Activated CD4-positive, alpha-beta memory T cell treated with anti-CD3 and anti-CD28 coated beads for 36 hours (primary cell): Measurements from ENCODE around the gene ATP6V1B1. TPM values are rescaled to one million over a fixed set of nuclear protein-coding genes. Genes with fewer than 3 reads are reported as not detected.

Source experiments
- CTCF ChIA-PET: fragments of 350-600 bp; sonication (Branson Sonifier 250); formaldehyde crosslinking; loops from one replicate; lab custom pipeline; 2021; ENCODE audit warnings: antibody characterized with exemption, inconsistent platforms; lab: Charles Lee
- POLR2A ChIA-PET: fragments of 350-600 bp; sonication (Branson Sonifier 250); formaldehyde crosslinking; loops from one replicate; lab custom pipeline; 2021; ENCODE audit warnings: antibody characterized with exemption; lab: Charles Lee
- DNase-seq: peaks from one replicate; pipeline ENCODE4 v3.0.0-alpha.2; 2020
- H3K27ac Mint-ChIP-seq: one replicate; pipeline ENCODE4 v1.8.0; 2021; ENCODE audit warnings: mixed read lengths
- H3K27me3 Mint-ChIP-seq: one replicate; pipeline ENCODE4 v1.8.0; 2021; ENCODE audit warnings: mixed read lengths
- H3K36me3 Mint-ChIP-seq: one replicate; pipeline ENCODE4 v1.8.0; 2021; ENCODE audit warnings: mixed read lengths
- H3K4me1 Mint-ChIP-seq: one replicate; pipeline ENCODE4 v1.8.0; 2021; ENCODE audit warnings: low read depth, mixed read lengths
- H3K4me3 Mint-ChIP-seq: one replicate; pipeline ENCODE4 v1.8.0; 2021; ENCODE audit warnings: mild to moderate bottlenecking, mixed read lengths
- H3K9me3 Mint-ChIP-seq: one replicate; pipeline ENCODE4 v1.8.0; 2021; ENCODE audit warnings: mixed read lengths
- intact Hi-C: fragments of 100-400 bp; cut with micrococcal nuclease; formaldehyde crosslinking; loops from one replicate; pipeline ENCODE4 v1.15.1; 2023
- total RNA-seq, 2 experiments: library from RNA; stranded (reverse); gene quantifications; one replicate each; pipeline ENCODE4 v1.2.3, GENCODE V29; 2021

Gene ATP6V1B1
- not detected for total RNA-seq

GRCh38 chr2:70935468-70936164, at the start of gene ATP6V1B1:
Gene ATP6V1B1, plus strand, starts transcription at chr2:70935900. Its CDS starts 55 bp downstream, at chr2:70935955.
- Mint-ChIP-seq H3K4me3 (no peak within 1 kb of the TSS), H3K36me3 (no peaks in the 10 kb centered on the region), H3K9me3 (no peaks in the 10 kb centered on the region), H3K27ac (no peak within 1 kb of the TSS), H3K4me1 (no peaks in the 10 kb centered on the region), H3K27me3 (peaks cover 8% of the 10 kb centered on the region)
- intact Hi-C loops, result no loop called here
- DNase-seq, result no peak
- POLR2A ChIA-PET, result no interaction called here
- CTCF ChIA-PET, result interaction anchor here (1.0 to 2.7 kb wide), 3 partner anchors 11 to 16 kb away, joined by 5 to 10 read pairs (median 7); no protein-coding TSS in a partner anchor

GRCh38 chr2:70886541-70886987, 49.1 kb upstream of the ATP6V1B1 start:
- Mint-ChIP-seq H3K4me3 (no peak overlapping the region), H3K4me1 (peaks cover 26% of the 10 kb centered on the region), H3K36me3 (peaks cover 3% of the 10 kb centered on the region), H3K27ac (no peak overlapping the region), H3K9me3 (no peaks in the 10 kb centered on the region), H3K27me3 (peaks cover 81% of the 10 kb centered on the region)
- ChIA-PET POLR2A (no interaction called here), CTCF (no interaction called here)
- intact Hi-C loops, result no loop called here
- DNase-seq, result no peak

GRCh38 chr2:70887208-70887549, 48.5 kb upstream of the ATP6V1B1 start:
- ChIA-PET CTCF (interaction anchor here (1.2 kb wide), 1 partner anchor 33 kb away, joined by 3 read pairs; no protein-coding TSS in a partner anchor), POLR2A (no interaction called here)
- Mint-ChIP-seq H3K27ac (no peak overlapping the region), H3K4me1 (peaks cover 26% of the 10 kb centered on the region), H3K4me3 (peak overlapping the region; percentile 57), H3K9me3 (no peaks in the 10 kb centered on the region), H3K27me3 (peaks cover 80% of the 10 kb centered on the region), H3K36me3 (peaks cover 3% of the 10 kb centered on the region)
- intact Hi-C loops, result no loop called here
- DNase-seq, result no peak

DNA sequence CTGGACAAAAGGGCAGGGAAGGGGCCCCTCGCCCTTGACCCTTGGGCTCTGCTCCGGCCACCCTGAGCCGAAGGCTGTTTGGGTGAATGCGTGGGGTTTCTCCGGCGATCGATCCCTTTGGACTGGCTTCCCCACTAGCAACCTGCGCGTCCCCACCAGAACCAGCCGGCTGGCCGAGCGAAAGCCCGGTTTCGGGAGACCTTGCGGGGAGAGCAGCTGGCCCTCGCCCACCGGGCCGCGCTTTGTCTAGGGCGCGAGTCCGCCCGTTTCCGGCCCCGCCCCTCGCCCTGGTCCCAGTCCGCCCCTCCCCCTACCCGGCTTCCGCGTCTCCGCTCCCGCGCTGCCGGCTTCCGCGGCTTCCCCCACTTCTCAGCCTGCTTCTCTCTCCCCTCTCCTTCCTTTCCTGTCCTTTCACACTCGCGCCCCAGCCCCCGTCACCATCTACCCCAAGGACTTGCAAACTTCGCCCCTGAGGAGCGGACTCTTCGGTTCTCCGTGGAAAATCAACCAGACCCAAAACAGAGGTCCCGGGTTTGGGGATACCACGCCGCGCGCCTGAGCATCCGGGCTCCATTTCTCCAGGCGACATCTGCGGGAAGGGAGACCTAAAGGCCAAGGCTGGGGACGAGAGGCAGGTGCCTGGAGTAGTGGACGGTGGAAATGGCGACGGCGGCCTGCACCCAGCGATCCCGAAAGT, 48.0 kb upstream of the ATP6V1B1 start:
- DNase-seq, result peak; percentile 62
- Mint-ChIP-seq H3K9me3 (no peaks in the 10 kb centered on the region), H3K27me3 (peaks cover 80% of the 10 kb centered on the region), H3K4me3 (peak overlapping the region; percentile 57), H3K36me3 (peaks cover 3% of the 10 kb centered on the region), H3K27ac (no peak overlapping the region), H3K4me1 (peaks cover 26% of the 10 kb centered on the region)
- ChIA-PET CTCF (interaction anchor here (1.2 kb wide), 1 partner anchor 32 kb away, joined by 3 read pairs; no protein-coding TSS in a partner anchor), POLR2A (interaction anchor here (0.7 kb wide), 1 partner anchor 60 kb away, joined by 3 read pairs; no protein-coding TSS in a partner anchor)
- intact Hi-C loops, result loop anchor here (2.0 kb wide), 1 partner anchor 19 kb away; no protein-coding TSS in a partner anchor

- H3K4me1 Mint-ChIP-seq, result peaks cover 26% of the 10 kb centered on the region
- peaks cover 3% of the 10 kb centered on the region for H3K36me3 Mint-ChIP-seq
- POLR2A ChIA-PET, result interaction anchor here (0.7 kb wide), 1 partner anchor 61 kb away, joined by 3 read pairs; no protein-coding TSS in a partner anchor
- intact Hi-C loops, result loop anchor here (2.0 kb wide), 1 partner anchor 18 kb away; no protein-coding TSS in a partner anchor
- no peak overlapping the region for H3K27ac Mint-ChIP-seq
- H3K9me3 Mint-ChIP-seq, result no peaks in the 10 kb centered on the region
- CTCF ChIA-PET, result interaction anchor here (0.6 to 5.5 kb wide), 3 partner anchors 17 to 382 kb away, joined by 3 to 24 read pairs (median 3); no protein-coding TSS in a partner anchor
- peaks cover 79% of the 10 kb centered on the region for H3K27me3 Mint-ChIP-seq
- no peak for DNase-seq
- H3K4me3 Mint-ChIP-seq, result peak overlapping the region; percentile 57
Measured at GRCh38 chr2:70888366-70888922, 47.3 kb upstream of the ATP6V1B1 start.

GRCh38 chr2:70888923-70889715, 46.6 kb upstream of the ATP6V1B1 start:
- ChIA-PET CTCF (interaction anchor here (5.5 kb wide), 1 partner anchor 18 kb away, joined by 24 read pairs; no protein-coding TSS in a partner anchor), POLR2A (no interaction called here)
- no peak for DNase-seq
- intact Hi-C loops, result loop anchor here (2.0 kb wide), 1 partner anchor 18 kb away; no protein-coding TSS in a partner anchor
- Mint-ChIP-seq H3K36me3 (peaks cover 3% of the 10 kb centered on the region), H3K27ac (no peak overlapping the region), H3K9me3 (no peaks in the 10 kb centered on the region), H3K27me3 (peaks cover 80% of the 10 kb centered on the region), H3K4me3 (peak overlapping the region; percentile 57), H3K4me1 (peaks cover 26% of the 10 kb centered on the region)

- CTCF ChIA-PET, result interaction anchor here (5.5 kb wide), 1 partner anchor 18 kb away, joined by 24 read pairs; no protein-coding TSS in a partner anchor
- no peak overlapping the region for H3K4me3 Mint-ChIP-seq
- intact Hi-C loops, result loop anchor here (2.0 kb wide), 1 partner anchor 17 kb away; no protein-coding TSS in a partner anchor
- H3K27ac Mint-ChIP-seq, result no peak overlapping the region
- POLR2A ChIA-PET, result no interaction called here
- H3K27me3 Mint-ChIP-seq, result peaks cover 79% of the 10 kb centered on the region
- H3K4me1 Mint-ChIP-seq, result peaks cover 26% of the 10 kb centered on the region
- no peak for DNase-seq
- no peaks in the 10 kb centered on the region for H3K9me3 Mint-ChIP-seq
- H3K36me3 Mint-ChIP-seq, result peaks cover 3% of the 10 kb centered on the region
Measured at GRCh38 chr2:70889716-70890037, 46.0 kb upstream of the ATP6V1B1 start.

- Mint-ChIP-seq H3K36me3 (peaks cover 3% of the 10 kb centered on the region), H3K27ac (no peak overlapping the region), H3K27me3 (peaks cover 75% of the 10 kb centered on the region), H3K9me3 (no peaks in the 10 kb centered on the region), H3K4me1 (peaks cover 26% of the 10 kb centered on the region), H3K4me3 (no peak overlapping the region)
- ChIA-PET POLR2A (no interaction called here), CTCF (interaction anchor here (1.2 to 5.5 kb wide), 2 partner anchors 19 to 29 kb away, joined by 3 to 24 read pairs; no protein-coding TSS in a partner anchor)
- DNase-seq, result no peak
- intact Hi-C loops, result no loop called here
Measured at GRCh38 chr2:70890469-70891065, 45.1 kb upstream of the ATP6V1B1 start.

GRCh38 chr2:70891572-70892357, 43.9 kb upstream of the ATP6V1B1 start:
- Mint-ChIP-seq H3K9me3 (no peaks in the 10 kb centered on the region), H3K36me3 (peaks cover 3% of the 10 kb centered on the region), H3K4me1 (peaks cover 25% of the 10 kb centered on the region), H3K4me3 (no peak overlapping the region), H3K27me3 (peaks cover 80% of the 10 kb centered on the region), H3K27ac (no peak overlapping the region)
- ChIA-PET POLR2A (no interaction called here), CTCF (interaction anchor here (1.7 to 5.5 kb wide), 2 partner anchors 20 to 57 kb away, joined by 4 to 24 read pairs; no protein-coding TSS in a partner anchor)
- intact Hi-C loops, result no loop called here
- DNase-seq, result no peak

- ChIA-PET CTCF (interaction anchor here (1.7 to 5.5 kb wide), 2 partner anchors 21 to 56 kb away, joined by 4 to 24 read pairs; no protein-coding TSS in a partner anchor), POLR2A (no interaction called here)
- intact Hi-C loops, result no loop called here
- Mint-ChIP-seq H3K27ac (no peak overlapping the region), H3K4me1 (peaks cover 20% of the 10 kb centered on the region), H3K4me3 (no peak overlapping the region), H3K9me3 (no peaks in the 10 kb centered on the region), H3K27me3 (peaks cover 80% of the 10 kb centered on the region), H3K36me3 (peaks cover 3% of the 10 kb centered on the region)
- DNase-seq, result no peak
Measured at GRCh38 chr2:70892750-70893149, 43.0 kb upstream of the ATP6V1B1 start.
